GM12878 (cell line): ENCODE data around the gene RDM1.

Experiments used
- ZNF217 ChIP-seq: fragments of 450-650 bp; IDR thresholded peaks from 2 replicates; pipeline ENCODE4 v1.6.1; 2017; ENCODE audit warnings: antibody characterized with exemption, mild to moderate bottlenecking
- TF ChIP-seq, protein P1 (sequence below): fragments of 450-650 bp; conservative IDR thresholded peaks from 2 replicates; pipeline ENCODE4 v1.6.1; 2017; ENCODE audit warnings: mild to moderate bottlenecking, moderate library complexity
- TF ChIP-seq, protein P2 (sequence below): fragments of 450-650 bp; IDR thresholded peaks from 2 replicates; pipeline ENCODE4 v1.6.1; 2017; ENCODE audit warnings: antibody characterized with exemption, mild to moderate bottlenecking, moderate library complexity
- TF ChIP-seq, protein P3 (sequence below), 3 experiments: IDR thresholded peaks in 2 of 3; conservative IDR thresholded peaks in 1 of 3; 2 replicates each; pipeline ENCODE4 v1.5.1; 2011; ENCODE audit warnings: low read depth in 3 of 3, low read length in 3 of 3, mild to moderate bottlenecking in 3 of 3, control low read depth in 2 of 3, moderate library complexity in 2 of 3, inconsistent platforms in 1 of 3, mixed read lengths in 1 of 3; ENCODE audit not compliant: control insufficient read depth in 2 of 3, insufficient read depth in 1 of 3; ENCODE audit errors: extremely low read depth in 1 of 3

DNA sequence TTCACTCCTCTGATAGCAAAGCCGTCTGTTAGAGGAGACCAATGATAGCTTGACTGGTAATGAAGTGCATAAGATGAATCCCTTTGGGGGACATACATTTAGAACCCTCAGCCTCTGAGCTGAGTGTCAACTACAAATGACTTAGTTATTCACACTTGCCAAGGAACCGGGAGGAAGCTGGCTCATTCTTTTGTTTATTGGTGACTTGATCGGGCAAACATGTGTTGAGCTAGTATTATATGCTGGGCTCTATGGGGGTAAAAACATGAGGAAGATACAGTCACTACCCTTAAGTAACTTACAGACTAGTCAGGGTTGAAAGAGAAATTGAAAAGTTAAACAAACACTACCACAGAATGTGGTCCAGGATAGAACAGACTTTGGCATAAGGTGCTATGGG, 47.8 kb upstream of the RDM1 start:
- TF ChIP-seq, protein P1, sequence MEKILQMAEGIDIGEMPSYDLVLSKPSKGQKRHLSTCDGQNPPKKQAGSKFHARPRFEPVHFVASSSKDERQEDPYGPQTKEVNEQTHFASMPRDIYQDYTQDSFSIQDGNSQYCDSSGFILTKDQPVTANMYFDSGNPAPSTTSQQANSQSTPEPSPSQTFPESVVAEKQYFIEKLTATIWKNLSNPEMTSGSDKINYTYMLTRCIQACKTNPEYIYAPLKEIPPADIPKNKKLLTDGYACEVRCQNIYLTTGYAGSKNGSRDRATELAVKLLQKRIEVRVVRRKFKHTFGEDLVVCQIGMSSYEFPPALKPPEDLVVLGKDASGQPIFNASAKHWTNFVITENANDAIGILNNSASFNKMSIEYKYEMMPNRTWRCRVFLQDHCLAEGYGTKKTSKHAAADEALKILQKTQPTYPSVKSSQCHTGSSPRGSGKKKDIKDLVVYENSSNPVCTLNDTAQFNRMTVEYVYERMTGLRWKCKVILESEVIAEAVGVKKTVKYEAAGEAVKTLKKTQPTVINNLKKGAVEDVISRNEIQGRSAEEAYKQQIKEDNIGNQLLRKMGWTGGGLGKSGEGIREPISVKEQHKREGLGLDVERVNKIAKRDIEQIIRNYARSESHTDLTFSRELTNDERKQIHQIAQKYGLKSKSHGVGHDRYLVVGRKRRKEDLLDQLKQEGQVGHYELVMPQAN = no peak
- TF ChIP-seq, protein P2, sequence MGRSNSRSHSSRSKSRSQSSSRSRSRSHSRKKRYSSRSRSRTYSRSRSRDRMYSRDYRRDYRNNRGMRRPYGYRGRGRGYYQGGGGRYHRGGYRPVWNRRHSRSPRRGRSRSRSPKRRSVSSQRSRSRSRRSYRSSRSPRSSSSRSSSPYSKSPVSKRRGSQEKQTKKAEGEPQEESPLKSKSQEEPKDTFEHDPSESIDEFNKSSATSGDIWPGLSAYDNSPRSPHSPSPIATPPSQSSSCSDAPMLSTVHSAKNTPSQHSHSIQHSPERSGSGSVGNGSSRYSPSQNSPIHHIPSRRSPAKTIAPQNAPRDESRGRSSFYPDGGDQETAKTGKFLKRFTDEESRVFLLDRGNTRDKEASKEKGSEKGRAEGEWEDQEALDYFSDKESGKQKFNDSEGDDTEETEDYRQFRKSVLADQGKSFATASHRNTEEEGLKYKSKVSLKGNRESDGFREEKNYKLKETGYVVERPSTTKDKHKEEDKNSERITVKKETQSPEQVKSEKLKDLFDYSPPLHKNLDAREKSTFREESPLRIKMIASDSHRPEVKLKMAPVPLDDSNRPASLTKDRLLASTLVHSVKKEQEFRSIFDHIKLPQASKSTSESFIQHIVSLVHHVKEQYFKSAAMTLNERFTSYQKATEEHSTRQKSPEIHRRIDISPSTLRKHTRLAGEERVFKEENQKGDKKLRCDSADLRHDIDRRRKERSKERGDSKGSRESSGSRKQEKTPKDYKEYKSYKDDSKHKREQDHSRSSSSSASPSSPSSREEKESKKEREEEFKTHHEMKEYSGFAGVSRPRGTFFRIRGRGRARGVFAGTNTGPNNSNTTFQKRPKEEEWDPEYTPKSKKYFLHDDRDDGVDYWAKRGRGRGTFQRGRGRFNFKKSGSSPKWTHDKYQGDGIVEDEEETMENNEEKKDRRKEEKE = no peak
- TF ChIP-seq ZNF217 = no peak
- TF ChIP-seq, protein P3, sequence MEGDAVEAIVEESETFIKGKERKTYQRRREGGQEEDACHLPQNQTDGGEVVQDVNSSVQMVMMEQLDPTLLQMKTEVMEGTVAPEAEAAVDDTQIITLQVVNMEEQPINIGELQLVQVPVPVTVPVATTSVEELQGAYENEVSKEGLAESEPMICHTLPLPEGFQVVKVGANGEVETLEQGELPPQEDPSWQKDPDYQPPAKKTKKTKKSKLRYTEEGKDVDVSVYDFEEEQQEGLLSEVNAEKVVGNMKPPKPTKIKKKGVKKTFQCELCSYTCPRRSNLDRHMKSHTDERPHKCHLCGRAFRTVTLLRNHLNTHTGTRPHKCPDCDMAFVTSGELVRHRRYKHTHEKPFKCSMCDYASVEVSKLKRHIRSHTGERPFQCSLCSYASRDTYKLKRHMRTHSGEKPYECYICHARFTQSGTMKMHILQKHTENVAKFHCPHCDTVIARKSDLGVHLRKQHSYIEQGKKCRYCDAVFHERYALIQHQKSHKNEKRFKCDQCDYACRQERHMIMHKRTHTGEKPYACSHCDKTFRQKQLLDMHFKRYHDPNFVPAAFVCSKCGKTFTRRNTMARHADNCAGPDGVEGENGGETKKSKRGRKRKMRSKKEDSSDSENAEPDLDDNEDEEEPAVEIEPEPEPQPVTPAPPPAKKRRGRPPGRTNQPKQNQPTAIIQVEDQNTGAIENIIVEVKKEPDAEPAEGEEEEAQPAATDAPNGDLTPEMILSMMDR (IDR thresholded peaks at IDR 0.05 in 2 of 3, conservative IDR thresholded peaks at IDR 0.05 in 1 of 3; ENCODE audit: control insufficient read depth in 2 of 3, extremely low read depth in 1 of 3, insufficient read depth in 1 of 3, low read depth in 3 of 3, low read length in 3 of 3) = no peak
